ENCODE measurements around the gene ALKBH7. TPM values are rescaled to one million over a fixed set of nuclear protein-coding genes. Genes with fewer than 3 reads are reported as not detected.

The ALKBH7 gene
- total RNA-seq, 1 donor from 2014 or later, result 77.1 TPM

DNA sequence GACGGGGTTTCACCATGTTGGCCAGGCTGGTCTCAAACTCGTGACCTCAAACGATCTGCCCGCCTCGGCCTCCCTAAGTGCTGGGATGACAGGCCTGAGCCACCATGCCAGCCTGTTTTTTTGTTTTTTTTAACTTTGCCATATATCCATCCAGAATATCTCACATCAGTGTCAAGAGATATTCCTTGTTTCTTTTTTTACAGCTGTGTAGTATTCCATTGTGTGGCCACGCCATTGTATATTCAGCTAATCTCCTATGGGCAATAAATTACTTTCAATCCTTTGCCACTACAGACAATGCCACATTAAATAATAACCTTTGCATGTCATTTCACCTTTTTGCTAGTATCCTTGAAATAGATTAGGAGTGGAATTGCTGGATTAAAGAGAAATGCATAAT lies 36.8 kb downstream of the ALKBH7 start:
- H3K4me1 ChIP-seq, result peaks cover 12% of the 10 kb centered on the region
- no peaks in the 10 kb centered on the region for H3K9me3 ChIP-seq
- DNase-seq (ENCODE audit: extremely low spot score in 2 of 2), result no peak
- TF ChIP-seq POLR2A (IDR thresholded peaks at IDR 0.05) (no peak), POLR2AphosphoS5 (IDR thresholded peaks at IDR 0.05; ENCODE audit: insufficient read depth in 1 of 2, low read depth in 1 of 2) (no peak), CTCF (IDR thresholded peaks at IDR 0.05) (no peak)
- peaks cover 0 to 5% of the 10 kb centered on the region in 2 donors for H3K36me3 ChIP-seq
- no peak overlapping the region for H3K4me3 ChIP-seq
- no peaks in the 10 kb centered on the region for H3K27me3 ChIP-seq
- intact Hi-C loops (cut with DNase I), result no loop called here
- H3K27ac ChIP-seq, result no peak overlapping the region

- Histone ChIP-seq H3K27ac (no peak overlapping the region), H3K36me3 (peaks cover 0 to 32% of the 10 kb centered on the region in 2 donors), H3K4me1 (peaks cover 12% of the 10 kb centered on the region), H3K4me3 (no peak overlapping the region), H3K27me3 (no peaks in the 10 kb centered on the region), H3K9me3 (no peaks in the 10 kb centered on the region)
- DNase-seq (ENCODE audit: extremely low spot score in 2 of 2), result no peak
- intact Hi-C loops (cut with DNase I), result no loop called here
- TF ChIP-seq POLR2A (IDR thresholded peaks at IDR 0.05) (no peak), CTCF (IDR thresholded peaks at IDR 0.05) (no peak), POLR2AphosphoS5 (IDR thresholded peaks at IDR 0.05; ENCODE audit: insufficient read depth in 1 of 2, low read depth in 1 of 2) (no peak)
Measured at GRCh38 chr19:6412061-6412446, 39.5 kb downstream of the ALKBH7 start.

- peaks cover 0 to 37% of the 10 kb centered on the region in 2 donors for H3K36me3 ChIP-seq
- no peak for DNase-seq (ENCODE audit: extremely low spot score in 2 of 2)
- H3K9me3 ChIP-seq, result no peaks in the 10 kb centered on the region
- intact Hi-C loops (cut with DNase I), result no loop called here
- H3K27me3 ChIP-seq, result no peaks in the 10 kb centered on the region
- H3K27ac ChIP-seq, result peak overlapping the region; percentile 57
- H3K4me3 ChIP-seq, result no peak overlapping the region
- peaks cover 12% of the 10 kb centered on the region for H3K4me1 ChIP-seq
- no peak for TF ChIP-seq POLR2AphosphoS5 (IDR thresholded peaks at IDR 0.05; ENCODE audit: insufficient read depth in 1 of 2, low read depth in 1 of 2)
- no peak for TF ChIP-seq POLR2A (IDR thresholded peaks at IDR 0.05)
- no peak for TF ChIP-seq CTCF (IDR thresholded peaks at IDR 0.05)
Measured at GRCh38 chr19:6412447-6413091, 40.0 kb downstream of the ALKBH7 start.

GRCh38 chr19:6413291-6413690 lies 40.7 kb downstream of the ALKBH7 start:
- intact Hi-C loops (cut with DNase I), result no loop called here
- no peak for TF ChIP-seq CTCF (IDR thresholded peaks at IDR 0.05)
- no peak for TF ChIP-seq POLR2AphosphoS5 (IDR thresholded peaks at IDR 0.05; ENCODE audit: insufficient read depth in 1 of 2, low read depth in 1 of 2)
- no peak for TF ChIP-seq POLR2A (IDR thresholded peaks at IDR 0.05)
- no peaks in the 10 kb centered on the region for H3K27me3 ChIP-seq
- H3K27ac ChIP-seq, result no peak overlapping the region
- no peak overlapping the region for H3K4me3 ChIP-seq
- peaks cover 12% of the 10 kb centered on the region for H3K4me1 ChIP-seq
- H3K36me3 ChIP-seq, result peaks cover 0 to 44% of the 10 kb centered on the region in 2 donors
- no peak for DNase-seq (ENCODE audit: extremely low spot score in 2 of 2)
- H3K9me3 ChIP-seq, result no peaks in the 10 kb centered on the region

Measured in vagina (tissue), 2 donors.